Natural killer cell (primary cell): ENCODE measurements around the gene ANKS3. TPM values are rescaled to one million over a fixed set of nuclear protein-coding genes. Genes with fewer than 3 reads are reported as not detected.

ENCODE experiments used
- ATAC-seq, 3 donors: fragments of 150-1000 bp in 2 of 3; fragments of 200-7000 bp in 1 of 3; cut with Tn5 transposase; 1 replicate in 1 of 3; 2 replicates in 2 of 3; pipeline ENCODE4 v1.10.0; 2021; ENCODE audit warnings: mild to moderate bottlenecking in 2 of 3, moderate library complexity in 2 of 3
- DNase-seq, 2 donors: peaks; one replicate each; pipeline versions ENCODE4 v3.0.0 to v3.0.0-alpha.2; 2013 to 2021; ENCODE audit warnings: mixed read lengths in 1 of 2
- H3K27ac ChIP-seq: one replicate; pipeline ENCODE4 v1.5.1; 2013; ENCODE audit warnings: mild to moderate bottlenecking, low read length
- H3K27me3 ChIP-seq: one replicate; pipeline ENCODE4 v1.6.1; 2013; ENCODE audit warnings: low read length; ENCODE audit not compliant: control insufficient read depth, insufficient read depth
- H3K36me3 ChIP-seq: one replicate; pipeline ENCODE4 v1.6.1; 2013; ENCODE audit warnings: low read length; ENCODE audit not compliant: control insufficient read depth, insufficient read depth
- H3K4me1 ChIP-seq: one replicate; pipeline ENCODE4 v1.6.1; 2013; ENCODE audit warnings: low read length; ENCODE audit not compliant: control insufficient read depth, insufficient read depth
- H3K4me3 ChIP-seq: one replicate; pipeline ENCODE4 v1.5.1; 2013; ENCODE audit warnings: low read length
- H3K9me3 ChIP-seq: one replicate; pipeline ENCODE4 v1.6.1; 2013; ENCODE audit warnings: low read length; ENCODE audit not compliant: control insufficient read depth, insufficient read depth
- H3K27ac Mint-ChIP-seq, 2 donors: one replicate each; pipeline ENCODE4 v1.8.0; 2022; ENCODE audit warnings: mild to moderate bottlenecking in 2 of 2, mixed read lengths in 2 of 2, moderate library complexity in 1 of 2
- H3K27me3 Mint-ChIP-seq, 2 donors: one replicate each; pipeline ENCODE4 v1.8.0; 2022; ENCODE audit warnings: low read depth in 2 of 2, mixed read lengths in 2 of 2
- H3K36me3 Mint-ChIP-seq: one replicate; pipeline ENCODE4 v1.8.0; 2022; ENCODE audit warnings: mixed read lengths
- H3K4me1 Mint-ChIP-seq, 2 donors: one replicate each; pipeline ENCODE4 v1.8.0; 2022; ENCODE audit warnings: mixed read lengths in 2 of 2
- H3K4me3 Mint-ChIP-seq: one replicate; pipeline ENCODE4 v1.8.0; 2022; ENCODE audit warnings: mild to moderate bottlenecking, moderate library complexity, mixed read lengths
- H3K9me3 Mint-ChIP-seq, 2 donors: one replicate each; pipeline ENCODE4 v1.8.0; 2022; ENCODE audit warnings: mixed read lengths in 2 of 2
- WGBS: methylation state at CpG from one replicate; pipeline ENCODE4 v1.1.7; 2013; ENCODE audit warnings: missing lambda C conversion rate; ENCODE audit not compliant: insufficient coverage; 5-methylcytosine and 5-hydroxymethylcytosine counted together
- intact Hi-C: fragments of 100-400 bp; cut with micrococcal nuclease; formaldehyde crosslinking; loops from one replicate; pipeline ENCODE4 v1.14.2; 2022
- total RNA-seq, 4 donors: library from RNA; stranded (reverse); fragments of 120-200 nt in 1 of 4; gene quantifications; one replicate each; pipeline versions ENCODE4 v1.2.3 to v1.2.4, GENCODE V29; 2013 to 2022
- TF ChIP-seq, protein P1 (sequence below): fragments of 200-600 bp; IDR thresholded peaks from one replicate; pipeline ENCODE4 v1.8.0; 2022; ENCODE audit warnings: antibody characterized with exemption

ANKS3 gene
- total RNA-seq, 3 donors from 2014 or later (not counting 1 experiment from before 2014, with no cell fraction given) = 19.7 to 20.8 (median 20.5) TPM

DNA sequence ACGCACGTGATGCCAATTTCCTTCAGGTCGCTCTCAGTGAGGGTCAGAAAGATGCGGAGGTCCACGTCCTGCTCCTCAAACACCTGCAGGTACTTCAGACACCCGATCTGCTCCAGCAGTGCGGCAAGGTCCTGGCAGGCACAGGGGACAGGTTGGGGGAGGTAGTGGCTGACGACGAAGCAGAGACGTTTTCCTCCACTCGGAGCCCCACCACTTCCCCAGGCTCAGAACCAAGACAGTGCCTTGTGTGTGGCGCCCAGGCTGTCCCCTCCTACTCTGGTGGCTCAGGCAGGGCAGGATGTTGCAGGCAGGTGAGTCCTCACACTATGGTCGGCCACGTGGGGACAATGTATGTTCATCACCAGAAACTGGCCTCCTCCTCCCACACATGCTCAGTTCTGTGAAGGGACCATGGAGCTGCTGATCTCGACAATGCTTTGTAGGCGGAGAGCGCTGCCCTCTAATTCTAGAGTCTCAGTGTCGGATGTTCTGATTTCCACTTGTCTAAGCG is 35.0 kb downstream of the ANKS3 start:
- Mint-ChIP-seq H3K27ac (no peak overlapping the region), H3K9me3 (no peaks in the 10 kb centered on the region), H3K4me3 (no peak overlapping the region), H3K4me1 (peaks cover 7 to 13% of the 10 kb centered on the region in 2 donors), H3K27me3 (no peaks in the 10 kb centered on the region), H3K36me3 (no peaks in the 10 kb centered on the region)
- ATAC-seq (no peak), DNase-seq (peak in 1 of 2 donors; percentile 10)
- peaks cover 48% of the 10 kb centered on the region for H3K36me3 ChIP-seq
- WGBS = 92% methylated on average over 19 of the region's 19 CpGs
- intact Hi-C loops = no loop called here
- no peak overlapping the region for H3K27ac ChIP-seq
- no peaks in the 10 kb centered on the region for H3K9me3 ChIP-seq
- peaks cover 33% of the 10 kb centered on the region for H3K4me1 ChIP-seq
- H3K4me3 ChIP-seq = no peak overlapping the region
- TF ChIP-seq, protein P1, sequence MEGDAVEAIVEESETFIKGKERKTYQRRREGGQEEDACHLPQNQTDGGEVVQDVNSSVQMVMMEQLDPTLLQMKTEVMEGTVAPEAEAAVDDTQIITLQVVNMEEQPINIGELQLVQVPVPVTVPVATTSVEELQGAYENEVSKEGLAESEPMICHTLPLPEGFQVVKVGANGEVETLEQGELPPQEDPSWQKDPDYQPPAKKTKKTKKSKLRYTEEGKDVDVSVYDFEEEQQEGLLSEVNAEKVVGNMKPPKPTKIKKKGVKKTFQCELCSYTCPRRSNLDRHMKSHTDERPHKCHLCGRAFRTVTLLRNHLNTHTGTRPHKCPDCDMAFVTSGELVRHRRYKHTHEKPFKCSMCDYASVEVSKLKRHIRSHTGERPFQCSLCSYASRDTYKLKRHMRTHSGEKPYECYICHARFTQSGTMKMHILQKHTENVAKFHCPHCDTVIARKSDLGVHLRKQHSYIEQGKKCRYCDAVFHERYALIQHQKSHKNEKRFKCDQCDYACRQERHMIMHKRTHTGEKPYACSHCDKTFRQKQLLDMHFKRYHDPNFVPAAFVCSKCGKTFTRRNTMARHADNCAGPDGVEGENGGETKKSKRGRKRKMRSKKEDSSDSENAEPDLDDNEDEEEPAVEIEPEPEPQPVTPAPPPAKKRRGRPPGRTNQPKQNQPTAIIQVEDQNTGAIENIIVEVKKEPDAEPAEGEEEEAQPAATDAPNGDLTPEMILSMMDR = no peak
- no peaks in the 10 kb centered on the region for H3K27me3 ChIP-seq

DNA sequence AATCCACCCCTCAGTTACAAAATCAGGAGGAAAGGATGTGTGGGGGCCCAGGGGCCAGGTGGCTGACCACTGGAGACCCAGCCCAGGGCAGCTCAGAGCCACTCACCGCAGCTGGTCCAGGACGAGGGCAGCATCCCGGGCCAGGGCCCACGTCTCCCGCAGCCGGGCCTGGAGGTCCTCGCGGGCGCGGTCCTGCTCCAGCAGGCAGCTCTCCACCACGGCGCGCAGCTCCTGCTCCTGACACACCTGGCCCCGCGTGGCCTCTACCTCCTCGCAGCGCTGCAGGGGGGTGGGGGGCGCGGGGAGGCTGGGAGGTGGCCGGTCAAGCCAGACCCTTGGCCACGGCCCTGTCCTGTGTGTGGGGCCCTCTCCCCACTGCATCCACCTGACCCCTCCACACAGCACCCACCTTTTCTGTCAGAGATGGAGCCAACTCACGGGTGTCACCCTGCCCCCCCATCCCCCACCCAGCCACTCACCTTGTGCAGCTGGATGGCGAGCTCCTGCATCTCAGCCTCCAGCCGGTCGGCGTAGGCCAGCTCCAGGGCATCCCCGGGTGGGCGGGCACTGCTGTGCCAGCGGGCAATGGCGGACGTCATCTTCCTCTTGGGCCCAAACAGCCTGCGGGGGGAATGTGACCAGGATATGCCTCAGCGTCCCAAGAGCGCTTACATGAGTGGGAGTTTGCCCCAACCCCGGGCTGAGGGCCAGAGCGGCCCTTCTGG is 35.6 kb downstream of the ANKS3 start:
- intact Hi-C loops = no loop called here
- peaks cover 48% of the 10 kb centered on the region for H3K36me3 ChIP-seq
- H3K9me3 Mint-ChIP-seq = no peaks in the 10 kb centered on the region

DNA sequence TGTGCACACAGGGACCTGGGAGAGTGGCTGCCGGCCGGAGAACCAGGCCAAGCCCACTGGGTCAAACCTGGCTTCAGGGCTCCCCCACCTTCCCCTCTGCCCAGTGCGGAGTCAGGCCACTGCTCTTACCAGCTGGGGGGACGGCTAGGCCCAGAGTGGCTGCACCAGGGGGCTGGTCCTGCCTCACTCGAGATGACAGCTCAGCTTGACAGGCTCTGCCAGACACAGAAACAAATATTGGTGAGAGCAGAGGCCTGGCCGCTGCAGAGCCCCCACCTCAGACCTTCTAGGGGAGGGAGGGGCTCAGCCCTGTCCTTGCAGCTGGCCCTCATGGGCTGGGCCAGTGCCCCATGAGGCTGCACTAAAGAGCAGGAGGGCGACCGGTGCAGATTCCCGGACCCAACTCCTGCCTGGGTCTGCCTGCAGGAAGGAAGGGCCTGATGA is 36.2 kb downstream of the ANKS3 start:
- Histone ChIP-seq H3K9me3 (no peaks in the 10 kb centered on the region), H3K4me1 (peaks cover 35% of the 10 kb centered on the region), H3K36me3 (peaks cover 48% of the 10 kb centered on the region), H3K27ac (no peak overlapping the region), H3K4me3 (no peak overlapping the region), H3K27me3 (no peaks in the 10 kb centered on the region)
- Mint-ChIP-seq H3K27me3 (no peaks in the 10 kb centered on the region), H3K36me3 (no peaks in the 10 kb centered on the region), H3K4me3 (no peak overlapping the region), H3K4me1 (peaks cover 7 to 13% of the 10 kb centered on the region in 2 donors), H3K27ac (no peak overlapping the region), H3K9me3 (no peaks in the 10 kb centered on the region)
- TF ChIP-seq, protein P1 = no peak
- intact Hi-C loops = no loop called here
- WGBS = 97% methylated on average over 6 of the region's 9 CpGs
- ATAC-seq (no peak), DNase-seq (peak in 1 of 2 donors; percentile 6)

More for the DNA sequence above, 35.6 kb downstream of the ANKS3 start:
- H3K4me1 Mint-ChIP-seq = peaks cover 7 to 13% of the 10 kb centered on the region in 2 donors
- H3K27ac Mint-ChIP-seq = no peak overlapping the region
- ATAC-seq (no peak), DNase-seq (no peak)
- H3K36me3 Mint-ChIP-seq = no peaks in the 10 kb centered on the region
- H3K9me3 ChIP-seq = no peaks in the 10 kb centered on the region
- 96% methylated on average over 36 of the region's 36 CpGs for WGBS
- H3K4me1 ChIP-seq = peaks cover 33% of the 10 kb centered on the region
- H3K27ac ChIP-seq = no peak overlapping the region
- TF ChIP-seq, protein P1 = no peak
- H3K4me3 ChIP-seq = no peak overlapping the region
- H3K27me3 Mint-ChIP-seq = no peaks in the 10 kb centered on the region
- no peak overlapping the region for H3K4me3 Mint-ChIP-seq
- H3K27me3 ChIP-seq = no peaks in the 10 kb centered on the region
